SK-N-SH (cell line): ENCODE data around the gene ZFHX3. TPM values are rescaled to one million over a fixed set of nuclear protein-coding genes. Genes with fewer than 3 reads are reported as not detected.

Source experiments
- CTCF ChIA-PET: fragments of 300-600, 350-600 bp; formaldehyde crosslinking; extraction: SDS; loops from one replicate; lab custom pipeline; 2021; lab: Yijun Ruan, JAX
- POLR2A ChIA-PET: fragments of 350-600 bp; sonication (Branson Sonifier 250); formaldehyde crosslinking; extraction: SDS; loops from one replicate; lab custom pipeline; 2020; ENCODE audit warnings: antibody characterized with exemption, inconsistent platforms; lab: Yijun Ruan, JAX
- DNase-seq: peaks from one replicate; pipeline ENCODE4 v3.0.0; 2012
- H2AFZ ChIP-seq: fragments of 200-600 bp; sonication (generic); 2 replicates; pipeline ENCODE4 v1.8.1; 2016; ENCODE audit warnings: antibody characterized with exemption, mild to moderate bottlenecking, low read depth
- H3F3A ChIP-seq: fragments of 200-600 bp; sonication (generic); replicated peaks from 2 replicates; pipeline ENCODE3; 2016; ENCODE audit warnings: antibody characterized with exemption, mild to moderate bottlenecking; ENCODE audit not compliant: insufficient read depth
- H3K27ac ChIP-seq, 2 experiments: fragments of 200-500 bp in 1 of 2; fragments of 200-600 bp in 1 of 2; sonication (Bioruptor generic) in 1 of 2; sonication (generic), shearing (Covaris generic) in 1 of 2; 2 replicates each; pipeline versions ENCODE4 v1.5.1 to v1.6.1; 2014 to 2016; ENCODE audit warnings: low read depth in 2 of 2, inconsistent platforms in 1 of 2, low read length in 1 of 2, mild to moderate bottlenecking in 1 of 2, mixed read lengths in 1 of 2
- H3K27me3 ChIP-seq: fragments of 200-600 bp; sonication (generic), shearing (Covaris generic); 2 replicates; pipeline ENCODE4 v1.6.1; 2016; ENCODE audit warnings: mixed run types; ENCODE audit not compliant: insufficient read depth
- H3K36me3 ChIP-seq, 2 experiments: fragments of 200-500 bp in 1 of 2; fragments of 200-600 bp in 1 of 2; sonication (Bioruptor generic) in 1 of 2; sonication (generic) in 1 of 2; replicated peaks in 1 of 2; 2 replicates each; pipeline versions ENCODE3 to v1.5.1; 2014 to 2016; ENCODE audit warnings: low read length in 1 of 2, mild to moderate bottlenecking in 1 of 2; ENCODE audit not compliant: insufficient read depth in 2 of 2, control insufficient read depth in 1 of 2
- H3K4me1 ChIP-seq, 2 experiments: fragments of 200-500 bp in 1 of 2; fragments of 200-600 bp in 1 of 2; sonication (Bioruptor generic) in 1 of 2; sonication (generic), shearing (Covaris generic) in 1 of 2; 2 replicates each; pipeline versions ENCODE4 v1.5.1 to v1.6.1; 2014 to 2016; ENCODE audit warnings: low read depth in 1 of 2, low read length in 1 of 2, mixed run types in 1 of 2; ENCODE audit not compliant: insufficient read depth in 2 of 2, control insufficient read depth in 1 of 2
- H3K4me2 ChIP-seq: fragments of 200-600 bp; sonication (generic), shearing (Covaris generic); 2 replicates; pipeline ENCODE4 v1.6.1; 2017; ENCODE audit warnings: mixed run types
- H3K4me3 ChIP-seq, 2 experiments: fragments of 200-500 bp in 1 of 2; fragments of 200-600 bp in 1 of 2; sonication (Bioruptor generic) in 1 of 2; sonication (generic), shearing (Covaris generic) in 1 of 2; 2 replicates each; pipeline versions ENCODE4 v1.5.1 to v1.8.1; 2014 to 2016; ENCODE audit warnings: low read depth in 2 of 2, inconsistent platforms in 1 of 2, low read length in 1 of 2, mild to moderate bottlenecking in 1 of 2, mixed read lengths in 1 of 2, moderate library complexity in 1 of 2
- H3K79me2 ChIP-seq: fragments of 200-600 bp; sonication (generic); 2 replicates; pipeline ENCODE4 v1.8.1; 2017; ENCODE audit warnings: mild to moderate bottlenecking; ENCODE audit not compliant: insufficient read depth
- H3K9ac ChIP-seq: fragments of 200-600 bp; sonication (generic); 2 replicates; pipeline ENCODE4 v1.6.1; 2017; ENCODE audit warnings: mixed run types
- H3K9me2 ChIP-seq: fragments of 200-600 bp; sonication (generic); 2 replicates; pipeline ENCODE4 v1.6.1; 2017; ENCODE audit warnings: mixed run types
- H3K9me3 ChIP-seq: fragments of 200-600 bp; sonication (generic); 2 replicates; pipeline ENCODE4 v1.6.1; 2017; ENCODE audit warnings: mixed run types, mild to moderate bottlenecking, moderate library complexity
- H4K20me1 ChIP-seq: fragments of 200-600 bp; sonication (generic); 2 replicates; pipeline ENCODE4 v1.6.1; 2017; ENCODE audit warnings: mild to moderate bottlenecking, mixed run types; ENCODE audit not compliant: insufficient read depth
- CTCF ChIP-seq: fragments of 200-600 bp; sonication (generic); IDR thresholded peaks from 2 replicates; pipeline ENCODE4 v1.6.1; 2017; ENCODE audit warnings: antibody characterized with exemption, mild to moderate bottlenecking, moderate library complexity
- EZH2phosphoT487 ChIP-seq: fragments of 200-600 bp; sonication (generic); IDR thresholded peaks from 2 replicates; pipeline ENCODE4 v1.6.1; 2017; ENCODE audit warnings: low read depth, mixed run types, mild to moderate bottlenecking, antibody characterized with exemption, moderate library complexity, borderline replicate concordance
- FOSL2 ChIP-seq: IDR thresholded peaks from 2 replicates; pipeline ENCODE4 v1.4.0; 2012; ENCODE audit warnings: low read depth, mild to moderate bottlenecking, moderate library complexity, borderline replicate concordance
- GATA2 ChIP-seq: sonication (generic); formaldehyde crosslinking; IDR thresholded peaks from 2 replicates; pipeline ENCODE4 v1.5.0; 2020; ENCODE audit warnings: mild to moderate bottlenecking, missing genetic modification reagents
- IRF3 ChIP-seq: fragments of 150-350 bp; IDR thresholded peaks from 2 replicates; pipeline ENCODE4 v1.6.1; 2016; ENCODE audit warnings: mild to moderate bottlenecking, low read depth, low read length
- JUND ChIP-seq: IDR thresholded peaks from 2 replicates; pipeline ENCODE4 v1.4.0; 2012
- MAX ChIP-seq: IDR thresholded peaks from 2 replicates; pipeline ENCODE4 v1.4.0; 2012; ENCODE audit warnings: low read depth
- NFIC ChIP-seq: IDR thresholded peaks from 2 replicates; pipeline ENCODE4 v1.4.0; 2012; ENCODE audit warnings: borderline replicate concordance
- REST ChIP-seq: IDR thresholded peaks from 2 replicates; pipeline ENCODE4 v1.6.1; 2012; ENCODE audit warnings: mild to moderate bottlenecking, low read depth, low read length, moderate library complexity
- SIN3A ChIP-seq: IDR thresholded peaks from 2 replicates; pipeline ENCODE4 v1.6.1; 2012; ENCODE audit warnings: low read depth, mild to moderate bottlenecking, low read length, moderate library complexity, borderline replicate concordance
- TAF1 ChIP-seq: IDR thresholded peaks from 2 replicates; pipeline ENCODE4 v1.6.1; 2012; ENCODE audit warnings: low read depth, mild to moderate bottlenecking, low read length, moderate library complexity, borderline replicate concordance
- TCF12 ChIP-seq: IDR thresholded peaks from 2 replicates; pipeline ENCODE4 v1.4.0; 2012
- YY1 ChIP-seq: IDR thresholded peaks from 2 replicates; pipeline ENCODE4 v1.4.0; 2012; ENCODE audit warnings: low read depth, mild to moderate bottlenecking
- ZBTB33 ChIP-seq: IDR thresholded peaks from 2 replicates; pipeline ENCODE4 v1.4.0; 2012; ENCODE audit warnings: low read depth, borderline replicate concordance
- WGBS: methylation state at CpG from one replicate; pipeline ENCODE4 v1.1.6; 2017; ENCODE audit warnings: low lambda C conversion rate; 5-methylcytosine and 5-hydroxymethylcytosine counted together
- polyA plus RNA-seq, 3 experiments: library from polyadenylated mRNA; depleted of rRNA; stranded (reverse); fragments of >200 nt; gene quantifications; 2 replicates each; pipeline ENCODE4 v1.2.3, GENCODE V29; 2012

ZFHX3 gene
- polyA plus RNA-seq, 1 of the 3 experiments (the other 2 are of a cell fraction), result 2.0 TPM

- peaks cover 34% of the 10 kb centered on the region for H4K20me1 ChIP-seq
- H3K36me3 ChIP-seq, result peaks cover 0 to 3% of the 10 kb centered on the region in 2 experiments
- no peak overlapping the region for H3K4me3 ChIP-seq
- no peak overlapping the region for H3K4me2 ChIP-seq
- 96% methylated on average over 7 of the region's 7 CpGs for WGBS
- no peak for TF ChIP-seq YY1
- no peak for TF ChIP-seq CTCF
- TF ChIP-seq JUND, result no peak
- TF ChIP-seq SIN3A, result no peak
- no peak for TF ChIP-seq IRF3
- TF ChIP-seq MAX, result no peak
- TF ChIP-seq EZH2phosphoT487, result no peak
- TF ChIP-seq, all 33 proteins: peak for 0
- Histone ChIP-seq H3F3A (no peaks in the 10 kb centered on the region), H3K9me2 (no peaks in the 10 kb centered on the region), H3K9ac (no peak overlapping the region), H3K27me3 (no peaks in the 10 kb centered on the region), H2AFZ (no peak overlapping the region), H3K9me3 (no peaks in the 10 kb centered on the region), H3K4me1 (peaks cover 0 to 9% of the 10 kb centered on the region in 2 experiments; a peak in 2 of 4 replicates), H3K79me2 (peaks cover 85% of the 10 kb centered on the region), H3K27ac (no peak overlapping the region)
- DNase-seq, result no peak
- ChIA-PET CTCF (interaction anchor here (0.9 to 1.3 kb wide), 4 partner anchors 11 to 1062 kb away, joined by 3 to 5 read pairs (median 4); no protein-coding TSS in a partner anchor), POLR2A (no interaction called here)
Observed at GRCh38 chr16:72972878-72973571, 74.9 kb downstream of the ZFHX3 start.

GRCh38 chr16:72971370-72971769 is 76.6 kb downstream of the ZFHX3 start:
- Histone ChIP-seq H3K36me3 (peaks cover 3% of the 10 kb centered on the region in 2 experiments), H2AFZ (no peak overlapping the region), H3K9me3 (no peaks in the 10 kb centered on the region), H3K4me2 (no peak overlapping the region), H3K9me2 (no peaks in the 10 kb centered on the region), H3K79me2 (peaks cover 77% of the 10 kb centered on the region), H3K4me1 (peaks cover 0 to 9% of the 10 kb centered on the region in 2 experiments; a peak in 2 of 4 replicates), H3K27me3 (no peaks in the 10 kb centered on the region), H3K27ac (no peak overlapping the region), H3F3A (no peaks in the 10 kb centered on the region), H4K20me1 (peaks cover 26% of the 10 kb centered on the region), H3K4me3 (no peak overlapping the region), H3K9ac (no peak overlapping the region)
- ChIA-PET POLR2A (no interaction called here), CTCF (interaction anchor here (1.6 kb wide), 1 partner anchor 10 kb away, joined by 3 read pairs; no protein-coding TSS in a partner anchor)
- 88% methylated on average over 5 of the region's 5 CpGs for WGBS
- DNase-seq, result no peak
- TF ChIP-seq EZH2phosphoT487 (no peak), REST (no peak), TCF12 (no peak), FOSL2 (no peak), ZBTB33 (no peak), JUND (no peak), TAF1 (no peak), GATA2 (no peak), NFIC (no peak), MAX (no peak)
